ENCODE results near the gene VIT. TPM values are rescaled to one million over a fixed set of nuclear protein-coding genes. Genes with fewer than 3 reads are reported as not detected.
A peak's percentile ranks its signal among the peaks of the same experiment; 100 is the strongest.

The VIT gene
- total and polyA plus RNA-seq, 9 donors, result 2.9 to 29.7 (median 19.4) TPM

- Histone ChIP-seq H3K27ac (no peak overlapping the region), H3K4me3 (no peak overlapping the region), H3K9me3 (no peaks in the 10 kb centered on the region), H3K36me3 (no peaks in the 10 kb centered on the region), H3K27me3 (no peaks in the 10 kb centered on the region), H3K4me1 (ENCODE audit: insufficient read depth) (peaks cover 2% of the 10 kb centered on the region)
- no peak for DNase-seq
- peak; percentile 63 to 75 (median 66) for TF ChIP-seq CTCF (IDR thresholded peaks at IDR 0.05)
- no peak for TF ChIP-seq EP300 (IDR thresholded peaks at IDR 0.05)
- whole genome bisulfite sequencing, 3 donors, result 0 to 2% (median 1%) methylated on average over 4 of the region's 4 CpGs
- intact Hi-C loops (cut with DNase I), result loop anchor here in 2 of 4 donors (5.0 kb wide), 2 partner anchors 423 to 428 kb away; partner anchors contain the start of gene CRIM1 (in 1 of the 2)
Observed at GRCh38 chr2:36780231-36780839, 83.8 kb downstream of the VIT start.

DNA sequence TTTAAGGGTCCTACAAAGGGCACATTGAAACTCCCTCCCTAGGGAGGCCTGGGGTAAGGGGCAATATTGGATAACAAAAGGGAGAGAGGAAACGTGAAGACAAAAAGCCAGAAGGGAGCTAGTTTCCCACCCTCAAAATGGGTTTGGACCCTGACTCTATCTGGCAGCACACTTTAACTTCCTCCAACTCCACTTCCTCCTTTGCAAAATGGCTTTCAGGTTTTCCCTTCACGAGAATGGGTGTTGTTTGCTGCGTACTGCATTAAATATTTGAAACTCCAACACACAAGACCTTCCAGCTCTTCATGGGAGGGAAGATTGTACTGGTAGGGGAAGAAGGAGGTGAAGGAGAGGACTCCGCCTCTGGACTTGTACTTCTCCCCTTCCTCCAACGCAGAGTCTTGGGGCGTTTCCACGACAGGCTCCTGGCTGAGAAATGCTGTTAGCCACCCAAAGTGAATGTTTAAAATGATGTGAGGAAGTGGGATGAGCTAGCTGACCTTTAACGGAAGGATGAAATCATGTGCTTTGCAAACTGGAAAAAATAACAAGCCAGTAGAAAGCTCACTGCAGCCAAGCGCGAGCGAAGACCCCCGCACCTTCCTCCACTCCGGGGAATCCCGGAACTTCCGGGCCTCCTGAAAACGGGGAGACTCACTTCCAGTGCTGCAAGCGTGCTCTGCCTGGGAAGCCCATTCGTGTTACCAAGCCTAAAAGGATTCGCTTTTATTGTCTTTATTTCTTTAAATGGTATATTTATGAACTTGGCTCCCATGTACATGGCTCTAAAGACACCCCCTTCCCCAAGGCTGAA is 85.6 kb downstream of the VIT start:
- intact Hi-C loops (cut with DNase I), result loop anchor here in 2 of 4 donors (5.0 kb wide), 2 partner anchors 425 to 430 kb away; partner anchors contain the start of gene CRIM1 (in 1 of the 2)
- no peaks in the 10 kb centered on the region for H3K36me3 ChIP-seq
- no peak for TF ChIP-seq CTCF (IDR thresholded peaks at IDR 0.05)
- TF ChIP-seq POLR2A (IDR thresholded peaks at IDR 0.05), result no peak
- TF ChIP-seq EP300 (IDR thresholded peaks at IDR 0.05), result no peak
- DNase-seq, result no peak
- H3K27me3 ChIP-seq, result no peaks in the 10 kb centered on the region
- H3K4me1 ChIP-seq (ENCODE audit: insufficient read depth), result peaks cover 2% of the 10 kb centered on the region
- no peaks in the 10 kb centered on the region for H3K9me3 ChIP-seq
- no peak overlapping the region for H3K27ac ChIP-seq
- WGBS, 3 donors, result 35 to 63% (median 46%) methylated on average over 19 of the region's 19 CpGs
- no peak overlapping the region for H3K4me3 ChIP-seq

GRCh38 chr2:36783246-36783645 is 86.7 kb downstream of the VIT start:
- intact Hi-C loops (cut with DNase I), result loop anchor here in 2 of 4 donors (5.0 kb wide), 2 partner anchors 426 to 431 kb away; partner anchors contain the start of gene CRIM1 (in 1 of the 2)
- TF ChIP-seq EP300 (IDR thresholded peaks at IDR 0.05) (no peak), CTCF (IDR thresholded peaks at IDR 0.05) (no peak), POLR2A (IDR thresholded peaks at IDR 0.05) (no peak)
- no peaks in the 10 kb centered on the region for H3K9me3 ChIP-seq
- H3K4me3 ChIP-seq, result no peak overlapping the region
- H3K4me1 ChIP-seq (ENCODE audit: insufficient read depth), result peaks cover 2% of the 10 kb centered on the region
- no peak for DNase-seq
- WGBS, 3 donors, result 13 to 31% (median 13%) methylated on average over 2 of the region's 2 CpGs
- no peak overlapping the region for H3K27ac ChIP-seq
- H3K36me3 ChIP-seq, result no peaks in the 10 kb centered on the region
- H3K27me3 ChIP-seq, result no peaks in the 10 kb centered on the region

- peaks cover 2% of the 10 kb centered on the region for H3K4me1 ChIP-seq (ENCODE audit: insufficient read depth)
- peak; percentile 48 to 80 (median 65) for DNase-seq
- no peaks in the 10 kb centered on the region for H3K36me3 ChIP-seq
- H3K4me3 ChIP-seq, result no peak overlapping the region
- H3K27ac ChIP-seq, result no peak overlapping the region
- intact Hi-C loops (cut with DNase I), result no loop called here
- 25 to 35% (median 29%) methylated on average over 5 of the region's 5 CpGs for WGBS, 3 donors
- H3K27me3 ChIP-seq, result no peaks in the 10 kb centered on the region
- TF ChIP-seq CTCF (IDR thresholded peaks at IDR 0.05) (peak; percentile 76 to 92 (median 77)), POLR2A (IDR thresholded peaks at IDR 0.05) (no peak)
- no peaks in the 10 kb centered on the region for H3K9me3 ChIP-seq
Observed at GRCh38 chr2:36785179-36785795, 88.8 kb downstream of the VIT start.
